SHP77 treated with DMSO at 0.1 percent for 48 hours (cell line): ENCODE data around the gene EVX2.

Source experiments
- DNase-seq: peaks from one replicate; lab custom pipeline; 2025; lab: John Stamatoyannopoulos, UW

EVX2 gene

DNA sequence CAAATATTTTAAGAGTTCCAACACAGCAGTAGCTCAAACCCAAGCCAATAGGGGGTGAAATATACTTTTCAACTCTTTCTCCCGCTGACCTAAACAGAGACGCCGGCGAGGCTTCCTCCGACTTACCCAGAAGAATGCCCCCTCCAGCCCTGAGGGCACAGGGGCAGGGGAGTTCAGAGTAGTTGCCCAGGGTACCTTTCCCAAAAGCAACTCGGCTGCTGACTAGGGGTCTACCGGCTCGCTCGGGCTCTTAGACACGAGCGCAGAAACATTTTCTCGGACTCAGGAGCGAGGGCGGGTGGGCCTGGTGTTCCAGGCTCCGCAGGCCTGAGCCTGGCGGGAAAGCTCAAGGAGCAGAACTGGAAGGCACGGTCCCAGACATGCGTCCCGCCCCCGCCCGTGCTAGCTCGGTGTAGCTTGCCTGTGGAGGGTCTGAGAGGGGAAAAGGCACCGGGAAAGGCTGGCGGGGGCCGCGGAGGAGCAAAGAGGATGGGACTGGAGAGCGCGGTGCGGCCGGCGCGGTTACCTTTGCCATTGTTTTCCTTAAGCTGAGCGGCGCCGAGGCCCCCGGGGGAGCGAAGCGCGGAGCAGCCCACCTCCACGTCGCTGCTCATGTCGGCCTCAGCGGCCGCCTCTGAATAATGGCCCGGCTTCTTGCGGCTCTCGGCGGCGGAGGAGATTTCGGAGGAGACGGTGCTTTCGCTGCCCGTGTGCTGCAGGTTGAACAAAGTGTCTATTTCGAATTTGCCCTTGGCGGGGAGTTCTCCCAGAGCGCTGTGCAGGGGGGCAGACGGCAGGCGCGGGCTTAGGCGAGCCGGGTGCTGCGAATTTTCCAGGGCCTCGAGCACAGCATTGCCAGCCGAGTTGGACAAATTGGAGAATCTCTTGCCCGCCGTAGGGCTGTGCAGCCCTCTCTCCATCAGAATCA lies 674 bp downstream of the EVX2 start:
- DNase-seq = no peak

- DNase-seq = no peak
These were observed 1.3 kb downstream of the EVX2 start for GRCh38 chr2:176082525-176082823.

GRCh38 chr2:176081837-176082524 lies 1.8 kb downstream of the EVX2 start:
- DNase-seq = no peak

GRCh38 chr2:176081376-176081836 lies 2.4 kb downstream of the EVX2 start:
- DNase-seq = no peak

GRCh38 chr2:176080540-176081375 lies 3.0 kb downstream of the EVX2 start:
- no peak for DNase-seq

- DNase-seq = no peak
These were observed 3.8 kb downstream of the EVX2 start for GRCh38 chr2:176079831-176080539.

- no peak for DNase-seq
These were observed 4.4 kb downstream of the EVX2 start for GRCh38 chr2:176079285-176079830.

DNA sequence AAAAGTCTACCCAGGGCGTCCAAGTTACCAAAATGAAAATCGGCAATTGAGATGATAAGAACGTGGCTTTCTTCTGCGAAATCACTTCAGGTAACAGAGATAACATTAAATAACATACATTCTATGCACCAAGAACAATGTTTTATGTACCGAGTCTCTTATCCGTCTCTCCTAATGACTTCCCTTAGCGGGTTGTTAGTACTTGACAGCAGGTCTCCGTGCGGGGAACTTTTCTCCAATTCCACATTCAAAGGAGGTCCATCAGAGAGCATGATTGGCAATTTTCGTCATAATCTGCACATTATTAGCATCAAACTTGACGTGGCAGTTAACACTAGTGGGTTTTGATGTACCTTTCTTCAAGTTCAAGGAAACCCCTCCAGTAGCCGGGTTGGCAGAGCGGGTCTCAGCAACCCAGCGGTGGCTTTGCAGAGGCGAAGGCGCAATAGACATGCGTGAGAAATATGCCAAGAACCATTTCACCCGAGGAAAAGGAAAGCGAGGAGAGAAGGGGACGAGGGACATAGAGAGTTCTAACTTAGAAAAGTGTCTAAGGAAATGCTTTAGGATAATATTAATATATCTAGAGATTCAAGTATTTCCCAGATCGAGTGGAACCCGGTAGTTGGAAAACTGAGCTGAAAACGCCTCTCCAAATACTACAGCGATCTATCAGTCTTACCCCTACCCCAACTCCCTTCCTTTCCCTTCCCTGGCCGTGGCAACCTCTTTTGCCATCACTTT lies 5.0 kb downstream of the EVX2 start:
- DNase-seq = no peak

DNA sequence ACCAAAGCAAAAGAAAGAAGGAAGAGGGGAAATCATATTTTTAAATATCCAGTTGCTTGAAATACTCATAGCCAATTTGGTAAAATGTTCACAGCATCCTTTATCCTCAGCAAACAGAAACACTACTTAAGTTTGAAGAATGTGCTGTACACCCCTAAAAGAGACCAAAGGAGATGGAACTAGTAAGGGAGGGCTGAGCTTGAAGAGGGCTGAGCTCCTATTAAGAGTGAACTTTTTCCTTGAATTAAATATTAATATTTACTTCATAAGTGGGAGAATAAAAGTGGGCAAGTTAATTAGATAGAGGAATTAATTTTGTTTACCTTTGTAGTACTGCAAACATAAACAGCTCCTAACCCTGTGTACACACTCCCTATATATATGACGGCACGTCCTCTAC lies 7.0 kb downstream of the EVX2 start:
- no peak for DNase-seq

DNA sequence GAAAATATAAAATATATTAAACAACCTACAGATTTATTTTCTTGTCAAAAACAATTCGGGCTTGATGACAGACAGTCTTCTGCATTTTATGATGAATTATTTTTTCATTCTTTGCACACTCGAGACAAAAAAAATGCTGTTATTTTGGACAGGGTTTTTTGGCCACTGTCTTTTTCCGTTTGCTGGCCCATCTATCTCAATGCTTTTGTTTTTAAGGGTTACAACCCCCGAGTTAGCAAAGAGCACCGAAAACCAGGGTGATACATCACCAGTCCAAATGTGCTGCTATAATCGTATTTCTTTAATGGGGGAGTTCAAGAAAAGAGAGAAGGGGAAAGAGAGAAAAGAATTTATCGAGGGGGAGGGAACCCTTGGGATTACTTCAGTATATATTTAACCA lies 7.7 kb downstream of the EVX2 start:
- DNase-seq = no peak

DNA sequence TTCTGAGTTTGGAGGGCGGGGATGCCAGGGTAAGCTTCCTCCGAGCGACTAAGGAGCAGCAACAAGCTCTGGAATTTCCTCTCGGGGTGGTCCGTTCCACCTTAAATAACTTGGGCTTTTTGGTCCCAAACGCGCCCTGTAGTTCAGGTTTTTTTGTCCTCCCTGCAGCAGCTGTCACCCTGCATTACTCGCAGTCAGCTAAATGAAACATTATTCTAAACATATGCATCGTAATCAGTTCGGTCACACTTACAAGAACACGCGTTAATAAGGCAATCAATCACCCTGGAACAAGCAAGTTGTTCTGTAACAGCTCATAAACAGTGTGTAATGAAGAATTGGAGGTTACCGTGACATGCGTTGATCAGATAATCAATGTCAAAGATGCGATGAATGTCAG lies 8.3 kb downstream of the EVX2 start:
- no peak for DNase-seq

DNA sequence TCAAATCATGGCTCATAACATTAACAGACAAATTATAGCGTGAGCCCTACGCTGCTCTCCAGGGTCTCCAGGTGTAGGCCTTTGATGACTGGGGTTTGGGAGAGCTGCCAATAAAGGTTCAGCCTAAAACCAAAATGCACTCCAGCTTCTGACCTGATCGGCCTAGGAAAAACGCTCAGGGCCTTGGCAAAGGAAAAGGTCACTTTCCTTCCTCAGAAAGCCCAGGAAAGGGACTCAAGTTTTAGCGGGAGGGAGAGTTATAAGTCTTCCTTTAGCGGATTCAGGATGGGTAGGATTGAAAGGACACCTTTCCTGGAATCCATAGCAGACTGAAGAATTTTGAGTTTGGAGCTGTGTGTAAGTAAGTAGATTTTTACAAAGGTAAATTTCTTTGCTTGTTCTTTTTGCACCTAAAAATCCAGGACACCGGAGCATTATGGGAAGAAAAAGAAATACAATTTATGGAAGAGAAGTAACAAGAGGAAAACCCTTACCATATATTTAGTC lies 8.8 kb downstream of the EVX2 start:
- DNase-seq = no peak

DNA sequence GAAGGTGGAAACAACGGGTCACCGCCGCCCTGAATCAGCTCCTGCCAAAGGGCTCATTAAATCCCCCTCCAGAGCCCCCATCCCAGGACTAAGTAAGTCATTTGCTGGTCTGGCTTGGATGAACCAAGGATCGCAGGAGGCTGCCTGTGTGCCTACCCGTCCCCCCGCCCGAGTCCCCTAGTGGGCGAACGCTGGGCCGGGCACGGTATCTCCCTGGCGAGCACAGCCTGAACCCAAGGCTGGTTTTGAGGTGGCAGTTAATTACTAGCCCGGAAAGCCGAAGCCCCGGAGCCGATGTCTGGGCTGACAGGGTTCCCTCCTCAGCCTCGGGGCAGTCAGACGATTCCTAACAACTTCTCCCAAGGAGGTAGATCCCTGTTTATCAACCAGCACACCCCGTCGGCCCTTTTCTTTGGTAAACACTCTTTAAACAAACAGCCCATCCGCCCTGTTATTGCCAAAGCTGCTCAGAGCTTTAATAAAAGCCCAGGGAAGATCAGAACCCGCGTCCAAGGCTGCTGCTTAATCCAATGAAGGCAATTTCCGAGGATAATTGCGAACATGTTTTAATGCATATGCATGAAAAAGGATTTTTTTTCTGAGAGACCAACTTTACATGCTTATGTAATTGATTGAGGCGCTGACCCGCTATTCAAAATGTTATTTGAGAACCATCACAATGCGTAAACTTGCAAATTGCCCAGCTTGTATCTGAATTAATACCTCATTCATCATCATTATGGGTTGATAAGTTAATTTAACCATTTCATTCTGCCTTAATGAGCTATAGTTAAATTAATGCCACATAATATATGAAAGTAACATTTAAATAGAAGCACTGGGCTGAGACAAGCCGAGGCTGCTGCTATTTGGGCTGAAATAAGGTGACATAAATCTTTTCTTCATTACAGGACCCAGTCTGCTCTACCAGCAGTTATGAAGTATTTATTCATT lies 10.5 kb downstream of the EVX2 start:
- DNase-seq = no peak

- DNase-seq = no peak
These were observed 11.5 kb downstream of the EVX2 start for GRCh38 chr2:176072292-176072669.

- no peak for DNase-seq
These were observed 12.2 kb downstream of the EVX2 start for GRCh38 chr2:176071330-176072291.

GRCh38 chr2:176068419-176068832 lies 15.3 kb downstream of the EVX2 start:
- DNase-seq = no peak

DNA sequence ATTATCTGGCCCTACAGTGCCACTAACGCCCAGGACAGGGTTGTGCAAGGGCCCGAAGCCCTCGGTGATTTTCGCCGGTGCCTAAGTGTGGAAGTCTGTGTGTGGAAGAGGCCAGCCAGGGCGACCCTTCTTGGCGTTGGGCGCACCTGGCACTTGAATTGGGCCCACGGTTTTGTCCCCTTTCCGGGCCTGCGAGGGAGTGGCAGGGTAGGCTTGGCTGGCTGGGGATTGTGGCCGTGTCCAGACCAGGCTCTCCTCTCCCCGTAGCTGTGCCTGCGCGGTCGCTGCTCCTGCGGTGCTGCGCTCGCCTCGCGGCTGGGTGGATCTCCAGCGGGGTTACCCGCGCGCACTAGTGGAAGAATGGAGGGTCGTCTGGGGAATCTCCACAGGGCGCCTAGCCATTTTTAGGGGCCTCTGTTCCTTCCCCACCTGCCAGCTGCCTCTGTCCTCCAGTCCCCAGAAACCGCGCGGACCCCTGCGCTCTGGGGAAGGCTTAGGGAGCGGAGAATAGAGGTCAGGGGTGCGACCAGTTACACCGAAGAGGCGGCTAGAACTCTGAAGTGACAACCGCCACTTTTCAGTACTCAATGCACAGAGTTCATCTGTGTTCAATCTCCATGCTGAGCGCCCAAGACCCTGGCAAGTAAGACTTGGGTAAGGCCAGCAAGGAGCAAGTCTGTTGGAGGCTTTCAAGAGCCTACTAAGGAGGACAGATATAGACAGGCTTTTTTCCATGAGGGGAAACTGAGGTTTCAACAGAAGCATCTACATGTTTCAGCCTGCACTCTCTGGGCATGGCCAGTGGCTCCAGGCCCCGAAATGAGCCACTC lies 16.0 kb downstream of the EVX2 start:
- DNase-seq = no peak
